ENCODE measurements around the gene RAB5B.

DNA sequence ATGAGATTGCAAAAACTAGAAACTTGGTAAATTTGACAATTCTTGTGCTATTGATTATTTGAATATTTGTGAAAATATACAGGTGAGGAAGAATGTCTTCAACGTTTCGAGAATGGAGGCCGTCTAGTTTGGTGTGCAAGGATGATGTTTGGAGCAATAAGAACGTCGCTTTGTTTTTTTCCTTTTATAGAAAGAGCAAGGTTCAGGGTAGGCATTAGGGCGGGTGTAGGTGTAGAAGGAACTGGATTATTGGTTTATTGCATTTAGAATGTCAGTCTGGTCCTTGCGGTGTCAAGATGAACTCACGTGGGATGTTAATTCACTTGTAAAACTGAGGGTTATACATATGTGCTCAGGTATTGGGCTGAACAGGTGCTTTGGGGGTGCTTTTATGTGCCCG, 69.0 kb downstream of the RAB5B start:
- TF ChIP-seq, protein P1, sequence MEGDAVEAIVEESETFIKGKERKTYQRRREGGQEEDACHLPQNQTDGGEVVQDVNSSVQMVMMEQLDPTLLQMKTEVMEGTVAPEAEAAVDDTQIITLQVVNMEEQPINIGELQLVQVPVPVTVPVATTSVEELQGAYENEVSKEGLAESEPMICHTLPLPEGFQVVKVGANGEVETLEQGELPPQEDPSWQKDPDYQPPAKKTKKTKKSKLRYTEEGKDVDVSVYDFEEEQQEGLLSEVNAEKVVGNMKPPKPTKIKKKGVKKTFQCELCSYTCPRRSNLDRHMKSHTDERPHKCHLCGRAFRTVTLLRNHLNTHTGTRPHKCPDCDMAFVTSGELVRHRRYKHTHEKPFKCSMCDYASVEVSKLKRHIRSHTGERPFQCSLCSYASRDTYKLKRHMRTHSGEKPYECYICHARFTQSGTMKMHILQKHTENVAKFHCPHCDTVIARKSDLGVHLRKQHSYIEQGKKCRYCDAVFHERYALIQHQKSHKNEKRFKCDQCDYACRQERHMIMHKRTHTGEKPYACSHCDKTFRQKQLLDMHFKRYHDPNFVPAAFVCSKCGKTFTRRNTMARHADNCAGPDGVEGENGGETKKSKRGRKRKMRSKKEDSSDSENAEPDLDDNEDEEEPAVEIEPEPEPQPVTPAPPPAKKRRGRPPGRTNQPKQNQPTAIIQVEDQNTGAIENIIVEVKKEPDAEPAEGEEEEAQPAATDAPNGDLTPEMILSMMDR (IDR thresholded peaks at IDR 0.05) = no peak
- no peak for TF ChIP-seq POLR2A (IDR thresholded peaks at IDR 0.05; ENCODE audit: low read depth)

All from esophagus muscularis mucosa (tissue), 3 donors.